SK-N-SH (cell line): ENCODE data around the gene RAD51B. TPM values are rescaled to one million over a fixed set of nuclear protein-coding genes. Genes with fewer than 3 reads are reported as not detected.

Source experiments
- CTCF ChIA-PET: fragments of 300-600, 350-600 bp; formaldehyde crosslinking; extraction: SDS; loops from one replicate; lab custom pipeline; 2021; lab: Yijun Ruan, JAX
- POLR2A ChIA-PET: fragments of 350-600 bp; sonication (Branson Sonifier 250); formaldehyde crosslinking; extraction: SDS; loops from one replicate; lab custom pipeline; 2020; ENCODE audit warnings: antibody characterized with exemption, inconsistent platforms; lab: Yijun Ruan, JAX
- DNase-seq: peaks from one replicate; pipeline ENCODE4 v3.0.0; 2012
- H2AFZ ChIP-seq: fragments of 200-600 bp; sonication (generic); 2 replicates; pipeline ENCODE4 v1.8.1; 2016; ENCODE audit warnings: antibody characterized with exemption, mild to moderate bottlenecking, low read depth
- H3F3A ChIP-seq: fragments of 200-600 bp; sonication (generic); replicated peaks from 2 replicates; pipeline ENCODE3; 2016; ENCODE audit warnings: antibody characterized with exemption, mild to moderate bottlenecking; ENCODE audit not compliant: insufficient read depth
- H3K27ac ChIP-seq, 2 experiments: fragments of 200-500 bp in 1 of 2; fragments of 200-600 bp in 1 of 2; sonication (Bioruptor generic) in 1 of 2; sonication (generic), shearing (Covaris generic) in 1 of 2; 2 replicates each; pipeline versions ENCODE4 v1.5.1 to v1.6.1; 2014 to 2016; ENCODE audit warnings: low read depth in 2 of 2, inconsistent platforms in 1 of 2, low read length in 1 of 2, mild to moderate bottlenecking in 1 of 2, mixed read lengths in 1 of 2
- H3K27me3 ChIP-seq: fragments of 200-600 bp; sonication (generic), shearing (Covaris generic); 2 replicates; pipeline ENCODE4 v1.6.1; 2016; ENCODE audit warnings: mixed run types; ENCODE audit not compliant: insufficient read depth
- H3K36me3 ChIP-seq, 2 experiments: fragments of 200-500 bp in 1 of 2; fragments of 200-600 bp in 1 of 2; sonication (Bioruptor generic) in 1 of 2; sonication (generic) in 1 of 2; replicated peaks in 1 of 2; 2 replicates each; pipeline versions ENCODE3 to v1.5.1; 2014 to 2016; ENCODE audit warnings: low read length in 1 of 2, mild to moderate bottlenecking in 1 of 2; ENCODE audit not compliant: insufficient read depth in 2 of 2, control insufficient read depth in 1 of 2
- H3K4me1 ChIP-seq, 2 experiments: fragments of 200-500 bp in 1 of 2; fragments of 200-600 bp in 1 of 2; sonication (Bioruptor generic) in 1 of 2; sonication (generic), shearing (Covaris generic) in 1 of 2; 2 replicates each; pipeline versions ENCODE4 v1.5.1 to v1.6.1; 2014 to 2016; ENCODE audit warnings: low read depth in 1 of 2, low read length in 1 of 2, mixed run types in 1 of 2; ENCODE audit not compliant: insufficient read depth in 2 of 2, control insufficient read depth in 1 of 2
- H3K4me2 ChIP-seq: fragments of 200-600 bp; sonication (generic), shearing (Covaris generic); 2 replicates; pipeline ENCODE4 v1.6.1; 2017; ENCODE audit warnings: mixed run types
- H3K4me3 ChIP-seq, 2 experiments: fragments of 200-500 bp in 1 of 2; fragments of 200-600 bp in 1 of 2; sonication (Bioruptor generic) in 1 of 2; sonication (generic), shearing (Covaris generic) in 1 of 2; 2 replicates each; pipeline versions ENCODE4 v1.5.1 to v1.8.1; 2014 to 2016; ENCODE audit warnings: low read depth in 2 of 2, inconsistent platforms in 1 of 2, low read length in 1 of 2, mild to moderate bottlenecking in 1 of 2, mixed read lengths in 1 of 2, moderate library complexity in 1 of 2
- H3K79me2 ChIP-seq: fragments of 200-600 bp; sonication (generic); 2 replicates; pipeline ENCODE4 v1.8.1; 2017; ENCODE audit warnings: mild to moderate bottlenecking; ENCODE audit not compliant: insufficient read depth
- H3K9ac ChIP-seq: fragments of 200-600 bp; sonication (generic); 2 replicates; pipeline ENCODE4 v1.6.1; 2017; ENCODE audit warnings: mixed run types
- H3K9me2 ChIP-seq: fragments of 200-600 bp; sonication (generic); 2 replicates; pipeline ENCODE4 v1.6.1; 2017; ENCODE audit warnings: mixed run types
- H3K9me3 ChIP-seq: fragments of 200-600 bp; sonication (generic); 2 replicates; pipeline ENCODE4 v1.6.1; 2017; ENCODE audit warnings: mixed run types, mild to moderate bottlenecking, moderate library complexity
- H4K20me1 ChIP-seq: fragments of 200-600 bp; sonication (generic); 2 replicates; pipeline ENCODE4 v1.6.1; 2017; ENCODE audit warnings: mild to moderate bottlenecking, mixed run types; ENCODE audit not compliant: insufficient read depth
- CHD2 ChIP-seq: fragments of 150-350 bp; IDR thresholded peaks from 2 replicates; pipeline ENCODE4 v1.6.1; 2018; ENCODE audit warnings: low read length; ENCODE audit not compliant: partially characterized antibody
- CTCF ChIP-seq: fragments of 200-600 bp; sonication (generic); IDR thresholded peaks from 2 replicates; pipeline ENCODE4 v1.6.1; 2017; ENCODE audit warnings: antibody characterized with exemption, mild to moderate bottlenecking, moderate library complexity
- FOSL2 ChIP-seq: IDR thresholded peaks from 2 replicates; pipeline ENCODE4 v1.4.0; 2012; ENCODE audit warnings: low read depth, mild to moderate bottlenecking, moderate library complexity, borderline replicate concordance
- GABPA ChIP-seq: IDR thresholded peaks from 2 replicates; pipeline ENCODE4 v1.4.0; 2012; ENCODE audit warnings: low read depth, mild to moderate bottlenecking
- GATA2 ChIP-seq: sonication (generic); formaldehyde crosslinking; IDR thresholded peaks from 2 replicates; pipeline ENCODE4 v1.5.0; 2020; ENCODE audit warnings: mild to moderate bottlenecking, missing genetic modification reagents
- MAX ChIP-seq: IDR thresholded peaks from 2 replicates; pipeline ENCODE4 v1.4.0; 2012; ENCODE audit warnings: low read depth
- MEF2A ChIP-seq: IDR thresholded peaks from 2 replicates; pipeline ENCODE4 v1.4.0; 2012; ENCODE audit warnings: low read depth, borderline replicate concordance
- MXI1 ChIP-seq: IDR thresholded peaks from 2 replicates; pipeline ENCODE4 v1.6.1; 2012; ENCODE audit warnings: mild to moderate bottlenecking, low read depth, low read length, improper control_type of control experiment
- POLR2AphosphoS5 ChIP-seq: IDR thresholded peaks from 2 replicates; pipeline ENCODE4 v1.6.1; 2012; ENCODE audit warnings: low read depth, low read length
- RAD21 ChIP-seq: IDR thresholded peaks from 2 replicates; pipeline ENCODE4 v1.6.1; 2012; ENCODE audit warnings: mild to moderate bottlenecking, low read length
- RCOR1 ChIP-seq: fragments of 150-350 bp; IDR thresholded peaks from 2 replicates; pipeline ENCODE4 v1.6.1; 2017; ENCODE audit warnings: antibody characterized with exemption, low read length
- RFX5 ChIP-seq: IDR thresholded peaks from 2 replicates; pipeline ENCODE4 v1.6.1; 2012; ENCODE audit warnings: mild to moderate bottlenecking, improper control_type of control experiment, low read length
- SIN3A ChIP-seq: IDR thresholded peaks from 2 replicates; pipeline ENCODE4 v1.6.1; 2012; ENCODE audit warnings: low read depth, mild to moderate bottlenecking, low read length, moderate library complexity, borderline replicate concordance
- SMC3 ChIP-seq: IDR thresholded peaks from 2 replicates; pipeline ENCODE4 v1.6.1; 2012; ENCODE audit warnings: low read depth, low read length, improper control_type of control experiment
- TEAD4 ChIP-seq: IDR thresholded peaks from 2 replicates; pipeline ENCODE4 v1.4.0; 2012; ENCODE audit warnings: mild to moderate bottlenecking, borderline replicate concordance; ENCODE audit not compliant: insufficient read depth
- USF1 ChIP-seq: IDR thresholded peaks from 2 replicates; pipeline ENCODE4 v1.4.0; 2012; ENCODE audit warnings: low read depth, borderline replicate concordance
- YY1 ChIP-seq: IDR thresholded peaks from 2 replicates; pipeline ENCODE4 v1.4.0; 2012; ENCODE audit warnings: low read depth, mild to moderate bottlenecking
- WGBS: methylation state at CpG from one replicate; pipeline ENCODE4 v1.1.6; 2017; ENCODE audit warnings: low lambda C conversion rate; 5-methylcytosine and 5-hydroxymethylcytosine counted together
- polyA plus RNA-seq, 3 experiments: library from polyadenylated mRNA; depleted of rRNA; stranded (reverse); fragments of >200 nt; gene quantifications; 2 replicates each; pipeline ENCODE4 v1.2.3, GENCODE V29; 2012

Gene RAD51B
- polyA plus RNA-seq, 1 of the 3 experiments (the other 2 are of a cell fraction) = 6.0 TPM

- TF ChIP-seq CTCF (no peak), YY1 (no peak), TEAD4 (no peak), MAX (no peak), RFX5 (no peak), GATA2 (CRISPR knock-in tag) (no peak), USF1 (no peak), FOSL2 (no peak)
Observed at GRCh38 chr14:68088451-68088854, 268.9 kb downstream of the RAD51B start (continued).

DNA sequence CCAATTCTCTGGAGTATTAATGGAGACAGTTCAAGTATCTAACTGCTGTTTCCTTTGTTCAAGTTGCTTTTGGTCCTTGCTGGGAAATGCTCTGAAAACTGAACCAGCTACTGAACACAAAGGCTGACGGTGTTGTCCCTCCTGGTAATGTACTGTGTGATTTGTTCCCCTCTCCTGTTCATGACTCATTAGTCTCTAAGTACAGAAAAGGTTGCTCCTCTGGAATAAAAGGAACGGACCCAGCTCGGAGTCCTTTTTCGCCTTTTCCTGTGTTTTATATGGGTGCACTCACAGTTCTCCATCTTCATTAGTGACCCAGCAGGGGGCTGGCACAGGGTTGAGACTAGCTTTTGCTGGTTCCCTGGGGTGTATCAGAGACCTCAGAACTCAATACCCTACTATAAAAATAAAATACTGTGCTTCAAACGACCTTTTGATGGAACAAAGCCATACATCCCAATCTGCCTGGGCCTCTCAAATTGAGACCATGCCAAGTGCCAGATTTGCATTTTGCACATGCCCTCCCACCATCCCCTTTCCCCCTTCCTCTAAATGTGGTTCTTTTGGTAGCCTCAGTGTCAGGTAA, 269.7 kb downstream of the RAD51B start:
- peak overlapping the region; percentile 28 to 43 for H3K27ac ChIP-seq
- H3K36me3 ChIP-seq = no peaks in the 10 kb centered on the region
- no peaks in the 10 kb centered on the region for H4K20me1 ChIP-seq
- POLR2A ChIA-PET = no interaction called here
- no peak for TF ChIP-seq MEF2A
- no peak for TF ChIP-seq POLR2AphosphoS5
- no peak for TF ChIP-seq MXI1
- peak; percentile 88 for TF ChIP-seq RFX5
- no peak for TF ChIP-seq YY1
- no peaks in the 10 kb centered on the region for H3K27me3 ChIP-seq
- DNase-seq = no peak
- CTCF ChIA-PET = interaction anchor here (1.3 kb wide), 1 partner anchor 727 kb away, joined by 3 read pairs; no protein-coding TSS in a partner anchor
- no peaks in the 10 kb centered on the region for H3K9me3 ChIP-seq
- peaks cover 0 to 11% of the 10 kb centered on the region in 2 experiments; a peak in 3 of 4 replicates for H3K4me1 ChIP-seq
- no peaks in the 10 kb centered on the region for H3K79me2 ChIP-seq
- no peak overlapping the region; the same call in 1 of the 2 replicates for H2AFZ ChIP-seq
- no peak overlapping the region for H3K4me2 ChIP-seq
- no peak overlapping the region for H3K9ac ChIP-seq
- 42% methylated on average over 5 of the region's 5 CpGs for WGBS
- H3K4me3 ChIP-seq = no peak overlapping the region
- H3K9me2 ChIP-seq = no peaks in the 10 kb centered on the region
- no peaks in the 10 kb centered on the region for H3F3A ChIP-seq

DNA sequence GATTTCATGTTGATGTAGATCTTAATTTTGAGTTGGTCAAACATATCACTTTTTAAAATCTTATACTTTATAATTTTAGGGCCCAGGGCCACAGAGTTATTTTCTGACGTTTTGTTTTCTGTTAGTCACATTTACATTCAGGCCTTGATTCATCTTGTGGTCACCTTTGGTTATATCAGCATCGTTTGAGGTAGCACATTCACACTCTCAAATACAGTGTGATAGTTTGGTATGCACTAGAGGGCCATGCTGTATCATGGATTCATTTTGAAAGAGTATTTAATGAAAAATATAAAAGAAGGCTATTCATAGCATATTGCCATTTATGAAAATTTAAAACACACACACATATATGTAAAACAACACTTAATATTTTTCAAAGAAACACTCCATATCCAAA, 274.6 kb downstream of the RAD51B start:
- H3K36me3 ChIP-seq = no peaks in the 10 kb centered on the region
- CTCF ChIA-PET = no interaction called here
- TF ChIP-seq RCOR1 (no peak), GABPA (no peak), SMC3 (no peak), SIN3A (no peak), CHD2 (no peak), RAD21 (no peak), CTCF (no peak)
- TF ChIP-seq, all 33 proteins: peak for 0
- POLR2A ChIA-PET = no interaction called here
- Histone ChIP-seq H4K20me1 (no peaks in the 10 kb centered on the region), H3K4me2 (no peak overlapping the region), H3K9me2 (no peaks in the 10 kb centered on the region), H2AFZ (no peak overlapping the region), H3K4me1 (no peaks in the 10 kb centered on the region; a peak in 2 of 4 replicates), H3K27ac (peak overlapping the region in 1 of 2 experiments; percentile 91; a peak in 2 of 4 replicates), H3K4me3 (no peak overlapping the region), H3K27me3 (no peaks in the 10 kb centered on the region), H3F3A (peaks cover 3% of the 10 kb centered on the region), H3K79me2 (no peaks in the 10 kb centered on the region), H3K9me3 (no peaks in the 10 kb centered on the region), H3K9ac (no peak overlapping the region)
- no peak for DNase-seq
- 34% methylated on average over 2 of the region's 2 CpGs for WGBS
